NB4 (cell line): ENCODE measurements around the gene AGPAT1.
"Not testable (repeated sequence)": the region's sequence is repeated elsewhere in the genome, so short reads cannot be mapped to it uniquely, and the experiment has no call there.

Experiments
- DNase-seq: peaks from one replicate; pipeline ENCODE4 v3.0.0; 2010; ENCODE audit warnings: low read depth
- H3K4me3 ChIP-seq: one replicate; pipeline ENCODE4 v1.5.1; 2011; ENCODE audit warnings: mild to moderate bottlenecking, low read depth, low read length, moderate library complexity
- CTCF ChIP-seq: IDR thresholded peaks from one replicate; pipeline ENCODE4 v1.5.1; 2012; ENCODE audit warnings: low read depth, low read length
- MYC ChIP-seq: IDR thresholded peaks from 2 replicates; pipeline ENCODE4 v1.6.1; 2011; ENCODE audit warnings: low read depth, low read length
- POLR2A ChIP-seq: IDR thresholded peaks from 2 replicates; pipeline ENCODE4 v1.6.1; 2011; ENCODE audit warnings: mild to moderate bottlenecking; ENCODE audit not compliant: insufficient read length; ENCODE audit errors: extremely low read depth
- TF ChIP-seq, protein P1 (sequence below): IDR thresholded peaks from 2 replicates; pipeline ENCODE4 v1.6.1; 2011; ENCODE audit warnings: low read depth, low read length

AGPAT1 gene

GRCh38 chr6:32195902-32196681, 20.2 kb upstream of the AGPAT1 start:
- peak; percentile 91 for DNase-seq
- TF ChIP-seq POLR2A (peak; percentile 89), MYC (peak; percentile 95), CTCF (no peak)
- TF ChIP-seq, protein P1, sequence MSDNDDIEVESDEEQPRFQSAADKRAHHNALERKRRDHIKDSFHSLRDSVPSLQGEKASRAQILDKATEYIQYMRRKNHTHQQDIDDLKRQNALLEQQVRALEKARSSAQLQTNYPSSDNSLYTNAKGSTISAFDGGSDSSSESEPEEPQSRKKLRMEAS: peak; percentile 90
- H3K4me3 ChIP-seq: peak overlapping the region; percentile 89

- H3K4me3 ChIP-seq: no peak overlapping the region
- TF ChIP-seq POLR2A (no peak), CTCF (no peak), MYC (no peak)
- TF ChIP-seq, protein P1: no peak
- peak; percentile 100 for DNase-seq
Measured at GRCh38 chr6:32195652-32195901, 19.7 kb upstream of the AGPAT1 start.

GRCh38 chr6:32194825-32195651, 19.2 kb upstream of the AGPAT1 start:
- DNase-seq: peak; percentile 76
- peak overlapping the region; percentile 68 for H3K4me3 ChIP-seq

GRCh38 chr6:32194388-32194787, 18.5 kb upstream of the AGPAT1 start:
- no peak for DNase-seq
- TF ChIP-seq POLR2A: no peak
- TF ChIP-seq MYC: no peak
- TF ChIP-seq, protein P1: no peak
- no peak for TF ChIP-seq CTCF
- peak overlapping the region; percentile 8 for H3K4me3 ChIP-seq

More at GRCh38 chr6:32194825-32195651, 19.2 kb upstream of the AGPAT1 start:
- no peak; the same call in 1 of the 2 replicates for TF ChIP-seq MYC
- peak; percentile 53 for TF ChIP-seq CTCF
- peak; percentile 69 for TF ChIP-seq POLR2A
- TF ChIP-seq, protein P1: no peak

- not testable (repeated sequence) for DNase-seq
- peak overlapping the region; percentile 65 for H3K4me3 ChIP-seq
Measured at GRCh38 chr6:32193096-32193495, 17.2 kb upstream of the AGPAT1 start.

- no peak for TF ChIP-seq MYC
- no peak for TF ChIP-seq CTCF
- TF ChIP-seq, protein P1: no peak
- peak; percentile 59 for TF ChIP-seq POLR2A
- peak; percentile 91 for DNase-seq
- peak within 1 kb of the TSS; percentile 65 for H3K4me3 ChIP-seq
Measured at GRCh38 chr6:32192608-32193039, 16.7 kb upstream of the AGPAT1 start, which contains the start of gene GPSM3. GPSM3 (minus strand) TSS chr6:32192643; CDS start chr6:32192513, 130 bp downstream.
